GM20000 (cell line): ENCODE results near the gene SSU72.
A peak's percentile ranks its signal among the peaks of the same experiment; 100 is the strongest.

ENCODE experiments used
- DNase-seq: peaks from one replicate; pipeline ENCODE4 v3.0.0; 2012; ENCODE audit warnings: low spot score
- TF ChIP-seq, protein P1 (sequence below): IDR thresholded peaks from 2 replicates; pipeline ENCODE4 v1.5.1; 2012; ENCODE audit warnings: mild to moderate bottlenecking, control low read depth; ENCODE audit errors: extremely low read depth, missing control alignments

The SSU72 gene

DNA sequence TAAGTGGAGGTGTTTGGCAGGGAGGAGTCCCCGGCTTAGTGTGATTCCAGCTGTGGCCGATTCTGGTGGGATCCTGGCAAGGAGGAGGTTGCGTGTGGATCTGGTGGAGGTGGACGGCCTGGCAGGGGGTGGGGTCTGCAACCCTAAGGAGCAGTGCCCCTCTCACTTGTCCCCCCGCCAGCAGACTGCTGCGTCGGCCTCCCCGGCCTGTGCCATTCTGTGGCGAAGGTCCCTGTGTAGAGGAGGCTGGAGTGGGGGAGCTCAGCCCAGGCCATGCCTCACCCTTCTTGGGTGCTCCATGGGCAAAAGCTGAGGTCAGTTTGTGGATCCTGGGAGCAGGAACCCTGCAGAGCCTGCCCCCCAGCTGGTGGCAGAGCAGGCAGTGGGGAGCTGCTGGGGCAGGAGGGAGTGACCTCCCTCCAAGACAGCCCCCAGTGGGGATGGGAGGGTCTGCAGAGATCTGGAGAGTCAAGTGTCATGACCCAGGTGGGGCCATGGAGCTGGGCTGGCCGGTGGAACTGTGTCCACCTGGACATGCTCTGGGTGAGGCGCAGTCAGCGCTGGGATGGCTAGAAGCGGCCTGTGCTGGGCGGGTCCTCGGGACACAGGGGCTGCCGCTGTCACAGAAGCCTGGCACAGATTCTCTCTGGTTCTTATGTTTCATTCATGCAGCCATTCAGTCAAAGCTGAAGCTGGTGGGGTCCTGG, 45.9 kb upstream of the SSU72 start:
- TF ChIP-seq, protein P1, sequence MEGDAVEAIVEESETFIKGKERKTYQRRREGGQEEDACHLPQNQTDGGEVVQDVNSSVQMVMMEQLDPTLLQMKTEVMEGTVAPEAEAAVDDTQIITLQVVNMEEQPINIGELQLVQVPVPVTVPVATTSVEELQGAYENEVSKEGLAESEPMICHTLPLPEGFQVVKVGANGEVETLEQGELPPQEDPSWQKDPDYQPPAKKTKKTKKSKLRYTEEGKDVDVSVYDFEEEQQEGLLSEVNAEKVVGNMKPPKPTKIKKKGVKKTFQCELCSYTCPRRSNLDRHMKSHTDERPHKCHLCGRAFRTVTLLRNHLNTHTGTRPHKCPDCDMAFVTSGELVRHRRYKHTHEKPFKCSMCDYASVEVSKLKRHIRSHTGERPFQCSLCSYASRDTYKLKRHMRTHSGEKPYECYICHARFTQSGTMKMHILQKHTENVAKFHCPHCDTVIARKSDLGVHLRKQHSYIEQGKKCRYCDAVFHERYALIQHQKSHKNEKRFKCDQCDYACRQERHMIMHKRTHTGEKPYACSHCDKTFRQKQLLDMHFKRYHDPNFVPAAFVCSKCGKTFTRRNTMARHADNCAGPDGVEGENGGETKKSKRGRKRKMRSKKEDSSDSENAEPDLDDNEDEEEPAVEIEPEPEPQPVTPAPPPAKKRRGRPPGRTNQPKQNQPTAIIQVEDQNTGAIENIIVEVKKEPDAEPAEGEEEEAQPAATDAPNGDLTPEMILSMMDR: no peak
- DNase-seq: no peak

DNA sequence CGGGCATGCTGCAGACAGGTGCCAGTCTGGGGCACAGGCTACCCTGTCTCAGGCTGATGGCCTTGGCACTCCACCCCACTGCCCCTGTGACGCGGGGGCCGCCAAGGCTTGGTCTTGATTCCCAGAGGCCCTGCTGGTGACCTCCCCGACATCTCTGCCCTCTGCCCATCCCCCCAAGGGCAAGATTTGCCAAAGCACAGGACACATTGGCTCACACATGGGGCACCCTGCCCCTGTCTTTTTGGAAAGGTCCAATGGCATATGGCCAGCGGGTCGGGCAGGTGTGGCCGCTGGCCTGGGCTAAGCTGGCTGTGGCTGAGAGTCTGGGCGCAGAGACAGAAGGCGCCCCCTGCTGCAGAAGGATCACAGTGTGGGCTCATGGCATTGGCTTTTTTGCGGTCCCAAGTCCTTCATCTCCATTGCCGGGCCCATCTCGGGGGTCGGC, 45.3 kb upstream of the SSU72 start:
- TF ChIP-seq, protein P1: peak; percentile 7
- no peak for DNase-seq

DNA sequence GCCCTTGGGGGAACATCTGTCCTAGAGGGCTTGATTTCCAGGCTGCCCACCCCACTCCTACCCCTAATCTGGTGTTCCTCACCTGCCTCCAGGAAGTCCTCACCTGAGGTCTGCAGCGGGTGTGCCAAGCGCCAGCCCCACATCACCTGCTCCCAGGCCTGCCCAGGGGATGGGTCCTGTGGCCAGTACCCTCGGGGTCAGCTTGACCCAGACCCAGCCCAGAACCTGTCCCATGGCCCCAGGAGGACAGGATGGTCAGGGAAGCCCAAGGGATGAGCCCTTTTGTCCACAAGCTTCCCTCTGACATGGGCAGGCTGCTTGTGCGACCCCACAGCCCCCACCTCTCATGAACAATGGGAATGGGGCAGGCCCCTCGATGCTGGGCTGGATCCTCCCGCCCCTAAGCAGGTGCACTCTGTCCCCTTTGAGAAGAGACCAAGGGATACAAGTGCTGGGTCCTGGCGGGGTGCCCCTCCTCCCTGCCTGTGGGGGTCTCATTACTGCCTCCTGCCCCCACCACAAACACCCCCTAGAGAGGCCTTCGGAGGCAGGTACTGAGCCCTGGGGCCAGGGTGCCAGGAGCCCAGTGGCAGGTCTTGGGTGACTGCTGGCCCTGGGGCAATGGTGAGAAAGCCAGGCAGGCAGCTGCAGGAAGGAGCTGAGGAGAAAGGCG, 43.9 kb upstream of the SSU72 start:
- TF ChIP-seq, protein P1: no peak
- DNase-seq: no peak

DNA sequence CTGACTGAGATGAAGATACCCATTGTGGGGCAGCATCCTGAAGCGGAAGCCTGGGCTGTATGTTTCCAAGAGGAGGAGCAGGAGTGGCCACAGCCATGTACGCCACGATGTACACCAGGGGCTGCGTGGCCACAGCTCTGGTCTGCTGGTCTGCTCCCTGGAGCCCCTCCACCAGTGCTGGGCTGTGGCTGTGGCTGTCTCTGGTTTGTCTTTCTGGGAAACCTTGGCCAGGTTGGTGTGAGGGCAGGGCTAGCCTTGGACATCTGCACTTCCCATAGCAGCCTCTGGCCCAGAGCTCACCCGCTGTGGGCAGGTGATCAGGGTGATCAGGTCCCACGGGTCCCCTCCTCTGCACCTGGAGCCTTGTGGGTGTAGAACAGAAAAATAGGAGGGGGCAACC, 43.3 kb upstream of the SSU72 start:
- TF ChIP-seq, protein P1: no peak
- DNase-seq: no peak

DNA sequence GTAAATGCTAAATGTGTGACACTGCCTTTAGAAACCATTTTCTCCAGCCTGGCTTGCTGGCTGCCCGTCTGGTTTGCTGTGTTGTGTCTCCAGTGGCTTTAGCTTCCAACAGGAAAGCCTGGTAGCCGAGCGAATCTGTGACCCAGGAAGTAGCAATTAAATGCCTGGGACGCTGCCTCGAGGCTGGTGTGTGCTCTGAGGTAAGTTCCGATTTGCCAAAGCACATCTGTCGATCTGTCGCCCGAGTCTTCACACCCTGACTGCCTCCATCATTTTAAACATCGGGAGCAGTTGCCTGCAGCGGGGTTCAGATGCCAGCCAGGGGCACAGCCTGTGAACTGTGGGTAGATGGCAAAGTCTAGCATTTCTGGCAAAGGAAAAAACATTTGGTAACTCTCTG, 42.9 kb upstream of the SSU72 start:
- TF ChIP-seq, protein P1: no peak
- DNase-seq: no peak

DNA sequence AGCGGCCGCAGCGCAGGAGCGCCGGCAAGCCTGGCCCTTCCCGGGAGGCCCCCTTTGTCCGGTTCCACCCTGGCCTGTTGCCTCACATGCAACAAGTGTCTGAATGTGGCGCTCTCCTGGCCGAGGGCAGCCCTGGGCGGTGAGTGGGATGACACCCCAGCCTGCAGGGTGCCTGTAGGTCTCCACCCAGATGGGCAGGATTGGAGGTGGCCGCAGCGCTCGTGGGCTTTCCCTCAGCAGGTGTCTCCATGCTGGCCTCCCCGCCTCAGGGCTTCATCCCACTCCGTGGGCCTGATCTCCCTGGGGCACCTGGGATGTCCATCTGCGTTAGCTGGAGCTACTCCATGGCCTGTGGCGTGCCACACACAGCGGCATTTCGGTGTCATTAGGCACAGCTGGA, 42.2 kb upstream of the SSU72 start:
- no peak for DNase-seq
- TF ChIP-seq, protein P1: no peak

DNA sequence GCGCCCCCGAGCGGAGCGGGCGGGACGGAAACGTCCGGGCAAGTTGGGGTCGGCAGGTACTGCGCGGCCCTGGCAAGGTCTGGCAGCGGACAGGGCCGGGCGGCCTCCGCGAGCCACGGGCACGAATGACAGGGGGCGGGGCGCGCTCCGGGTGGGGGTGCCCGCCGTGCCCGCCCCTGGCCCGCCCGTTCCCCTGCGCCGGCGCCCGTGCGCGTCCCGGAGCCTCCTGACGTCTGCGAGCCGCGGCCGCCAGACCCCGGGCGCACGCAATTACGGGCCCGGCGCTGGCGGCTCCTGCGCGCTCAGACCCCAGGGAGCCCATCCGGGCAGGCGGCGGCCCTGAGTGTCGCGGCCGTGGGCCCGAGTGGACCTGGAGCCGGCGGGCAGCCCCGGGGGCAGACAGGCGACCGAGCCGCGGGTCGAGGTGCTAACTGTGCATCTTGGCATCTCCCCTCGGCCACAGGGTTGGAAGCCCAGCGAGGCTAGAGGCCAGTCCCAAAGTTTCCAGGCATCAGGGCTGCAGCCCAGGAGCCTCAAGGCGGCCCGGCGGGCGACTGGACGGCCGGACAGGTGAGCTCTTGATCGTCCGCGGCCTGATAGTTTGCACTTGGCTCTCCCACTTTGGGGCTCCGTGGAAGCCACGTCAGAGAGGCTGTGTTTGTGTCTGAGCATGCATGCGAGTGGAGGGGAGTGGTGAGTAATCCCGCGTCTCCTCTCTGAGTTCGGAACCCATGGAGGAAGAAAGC, 41.6 kb upstream of the SSU72 start:
- DNase-seq: peak; percentile 84
- TF ChIP-seq, protein P1: no peak
